ENCODE results near the gene KIF26A. TPM values are rescaled to one million over a fixed set of nuclear protein-coding genes. Genes with fewer than 3 reads are reported as not detected.

The KIF26A gene
- total RNA-seq, 1 experiment from 2014 or later, result 5.5 TPM

DNA sequence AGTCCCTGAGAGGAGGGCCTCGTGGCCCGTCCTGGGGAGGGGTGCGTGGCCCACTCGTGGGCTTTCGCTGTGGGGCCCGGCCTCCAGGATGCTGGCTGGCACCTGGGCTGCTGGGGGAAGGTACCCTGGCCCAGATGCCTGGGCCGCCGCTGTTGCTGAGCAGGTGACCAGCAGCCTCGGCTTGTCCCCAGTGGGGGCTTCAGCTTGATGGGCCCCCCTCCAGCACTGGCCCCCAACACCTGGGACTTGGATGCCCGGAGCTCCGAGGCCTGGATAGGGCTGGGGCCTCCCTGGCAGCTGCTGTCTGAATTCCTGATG is 10.8 kb downstream of the KIF26A start:
- H3K9me3 ChIP-seq, result no peaks in the 10 kb centered on the region
- no peaks in the 10 kb centered on the region for H3K4me1 ChIP-seq
- no TSS peak for BruUV-seq (replicated peaks)
- no peaks in the 10 kb centered on the region for H3K27me3 ChIP-seq (replicated peaks; ENCODE audit: control insufficient read depth, insufficient read depth, low read length)
- Mint-ChIP-seq H3K4me1 (ENCODE audit: low read depth, unreplicated experiment) (no peaks in the 10 kb centered on the region), H3K9me3 (ENCODE audit: unreplicated experiment) (no peaks in the 10 kb centered on the region), H3K36me3 (ENCODE audit: insufficient read depth, unreplicated experiment) (no peaks in the 10 kb centered on the region), H3K27me3 (ENCODE audit: insufficient read depth, unreplicated experiment) (peaks cover 12% of the 10 kb centered on the region), H3K4me3 (ENCODE audit: unreplicated experiment) (no peak overlapping the region), H3K27ac (ENCODE audit: unreplicated experiment) (no peak overlapping the region)
- intact Hi-C loops (cut with micrococcal nuclease; ENCODE audit: unreplicated experiment), result no loop called here
- TF ChIP-seq CTCF (IDR thresholded peaks at IDR 0.05; ENCODE audit: insufficient read depth in 1 of 2, low read depth in 1 of 2, low read length in 1 of 2, severe bottlenecking in 1 of 2, unreplicated experiment in 1 of 2), result no peak
- no peaks in the 10 kb centered on the region for H3K36me3 ChIP-seq (ENCODE audit: control insufficient read depth, insufficient read depth, low read length)
- no peak overlapping the region for H3K4me3 ChIP-seq (ENCODE audit: low read depth, low read length)
- ChIA-PET POLR2A (no interaction called here), CTCF (no interaction called here)
- no peak for DNase-seq

DNA sequence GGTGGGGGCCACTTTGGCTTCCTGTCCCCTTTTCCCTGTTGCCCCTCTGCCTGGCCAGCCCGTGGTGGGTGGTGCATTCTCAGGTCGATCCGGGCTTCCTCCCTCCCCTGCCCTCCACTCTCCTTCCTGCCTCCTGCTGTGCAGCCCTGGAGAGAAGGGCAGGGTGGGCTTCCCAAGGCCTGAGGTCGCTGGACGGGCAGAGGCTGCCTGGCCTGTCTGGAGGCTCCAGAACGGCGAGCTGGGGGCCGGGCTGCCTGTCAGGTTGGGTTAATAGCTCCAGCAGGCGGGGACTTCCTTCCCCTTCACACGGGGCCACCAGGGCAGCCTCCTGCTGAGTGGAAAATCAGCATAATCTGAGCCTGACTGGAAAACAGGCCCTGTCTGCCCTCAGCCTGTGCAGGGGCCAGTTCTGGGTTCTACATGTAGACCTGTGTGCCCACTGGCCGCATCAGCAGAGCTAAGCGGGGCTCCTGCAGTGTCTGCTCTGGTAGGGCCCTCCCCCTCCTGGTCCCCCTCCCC is 11.3 kb downstream of the KIF26A start:
- ChIA-PET POLR2A (no interaction called here), CTCF (no interaction called here)
- Mint-ChIP-seq H3K4me3 (ENCODE audit: unreplicated experiment) (no peak overlapping the region), H3K36me3 (ENCODE audit: insufficient read depth, unreplicated experiment) (no peaks in the 10 kb centered on the region), H3K4me1 (ENCODE audit: low read depth, unreplicated experiment) (no peaks in the 10 kb centered on the region), H3K9me3 (ENCODE audit: unreplicated experiment) (no peaks in the 10 kb centered on the region), H3K27me3 (ENCODE audit: insufficient read depth, unreplicated experiment) (peaks cover 9% of the 10 kb centered on the region), H3K27ac (ENCODE audit: unreplicated experiment) (no peak overlapping the region)
- Histone ChIP-seq H3K36me3 (ENCODE audit: control insufficient read depth, insufficient read depth, low read length) (no peaks in the 10 kb centered on the region), H3K9me3 (no peaks in the 10 kb centered on the region), H3K4me1 (no peaks in the 10 kb centered on the region), H3K4me3 (ENCODE audit: low read depth, low read length) (no peak overlapping the region), H3K27me3 (replicated peaks; ENCODE audit: control insufficient read depth, insufficient read depth, low read length) (no peaks in the 10 kb centered on the region)
- BruUV-seq (replicated peaks), result no TSS peak
- intact Hi-C loops (cut with micrococcal nuclease; ENCODE audit: unreplicated experiment), result no loop called here
- no peak for TF ChIP-seq CTCF (IDR thresholded peaks at IDR 0.05; ENCODE audit: insufficient read depth in 1 of 2, low read depth in 1 of 2, low read length in 1 of 2, severe bottlenecking in 1 of 2, unreplicated experiment in 1 of 2)
- no peak for DNase-seq

DNA sequence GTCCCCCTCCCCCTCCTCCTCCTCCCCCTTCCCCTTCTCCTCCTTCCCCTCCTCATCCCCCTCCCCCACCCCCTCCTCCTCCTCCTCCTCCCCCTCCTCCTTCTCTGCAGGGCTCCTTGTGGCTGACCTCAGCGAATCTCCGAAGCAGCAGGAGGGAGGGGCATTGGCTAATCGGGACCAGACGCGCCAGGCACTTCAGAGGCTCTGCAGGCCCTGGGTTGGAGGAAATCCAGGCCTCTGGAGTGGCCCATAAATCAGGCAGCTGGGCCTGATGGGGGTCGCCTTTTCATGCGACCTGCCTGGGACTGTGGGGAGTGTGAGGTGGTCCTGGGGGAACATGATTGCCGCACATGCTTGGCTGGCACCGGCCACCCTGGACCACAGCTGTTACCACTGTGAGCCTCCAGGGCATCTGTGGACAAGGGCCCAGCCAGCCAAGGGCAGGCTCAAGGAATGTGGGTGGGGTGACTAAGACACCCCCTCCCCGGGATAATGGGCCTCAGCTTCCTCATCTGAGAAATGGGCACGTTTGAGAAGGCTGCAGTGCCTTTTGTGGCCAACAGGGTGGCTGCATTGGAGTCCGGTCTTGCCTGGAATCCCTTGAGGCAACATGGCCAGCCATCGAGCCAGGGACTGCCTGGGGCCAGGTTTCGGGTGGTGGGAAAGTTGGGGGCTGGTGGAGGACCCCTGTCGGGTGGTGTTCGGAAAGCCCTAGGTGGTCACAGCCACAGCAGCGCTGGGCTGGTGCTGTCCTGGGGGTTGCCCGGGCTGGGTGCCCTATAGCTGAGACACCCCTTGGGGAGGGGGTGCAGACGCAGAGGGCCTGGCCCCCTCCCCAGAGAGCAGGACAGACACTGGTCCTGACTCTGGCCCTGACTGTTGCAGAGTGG is 12.0 kb downstream of the KIF26A start:
- Histone ChIP-seq H3K27me3 (replicated peaks; ENCODE audit: control insufficient read depth, insufficient read depth, low read length) (no peaks in the 10 kb centered on the region), H3K36me3 (ENCODE audit: control insufficient read depth, insufficient read depth, low read length) (no peaks in the 10 kb centered on the region), H3K4me3 (ENCODE audit: low read depth, low read length) (no peak overlapping the region), H3K9me3 (no peaks in the 10 kb centered on the region), H3K4me1 (no peaks in the 10 kb centered on the region)
- Mint-ChIP-seq H3K36me3 (ENCODE audit: insufficient read depth, unreplicated experiment) (no peaks in the 10 kb centered on the region), H3K9me3 (ENCODE audit: unreplicated experiment) (no peaks in the 10 kb centered on the region), H3K4me3 (ENCODE audit: unreplicated experiment) (no peak overlapping the region), H3K27ac (ENCODE audit: unreplicated experiment) (no peak overlapping the region), H3K4me1 (ENCODE audit: low read depth, unreplicated experiment) (no peaks in the 10 kb centered on the region), H3K27me3 (ENCODE audit: insufficient read depth, unreplicated experiment) (peaks cover 5% of the 10 kb centered on the region)
- ChIA-PET CTCF (interaction anchor here (1.0 kb wide), 1 partner anchor 72 kb away, joined by 3 read pairs; no protein-coding TSS in a partner anchor), POLR2A (interaction anchor here (0.6 kb wide), 1 partner anchor 21 kb away, joined by 4 read pairs; no protein-coding TSS in a partner anchor)
- intact Hi-C loops (cut with micrococcal nuclease; ENCODE audit: unreplicated experiment), result no loop called here
- no TSS peak for BruUV-seq (replicated peaks)
- no peak for TF ChIP-seq CTCF (IDR thresholded peaks at IDR 0.05; ENCODE audit: insufficient read depth in 1 of 2, low read depth in 1 of 2, low read length in 1 of 2, severe bottlenecking in 1 of 2, unreplicated experiment in 1 of 2)
- no peak for DNase-seq
